OCI-M2 (cell line): ENCODE data around the gene MED22.
"Not testable (repeated sequence)": the region's sequence is repeated elsewhere in the genome, so short reads cannot be mapped to it uniquely, and the experiment has no call there.

Experiments used
- DNase-seq: peaks from one replicate; lab custom pipeline; 2025; ENCODE audit not compliant: unreplicated experiment; lab: John Stamatoyannopoulos, UW

The MED22 gene

DNA sequence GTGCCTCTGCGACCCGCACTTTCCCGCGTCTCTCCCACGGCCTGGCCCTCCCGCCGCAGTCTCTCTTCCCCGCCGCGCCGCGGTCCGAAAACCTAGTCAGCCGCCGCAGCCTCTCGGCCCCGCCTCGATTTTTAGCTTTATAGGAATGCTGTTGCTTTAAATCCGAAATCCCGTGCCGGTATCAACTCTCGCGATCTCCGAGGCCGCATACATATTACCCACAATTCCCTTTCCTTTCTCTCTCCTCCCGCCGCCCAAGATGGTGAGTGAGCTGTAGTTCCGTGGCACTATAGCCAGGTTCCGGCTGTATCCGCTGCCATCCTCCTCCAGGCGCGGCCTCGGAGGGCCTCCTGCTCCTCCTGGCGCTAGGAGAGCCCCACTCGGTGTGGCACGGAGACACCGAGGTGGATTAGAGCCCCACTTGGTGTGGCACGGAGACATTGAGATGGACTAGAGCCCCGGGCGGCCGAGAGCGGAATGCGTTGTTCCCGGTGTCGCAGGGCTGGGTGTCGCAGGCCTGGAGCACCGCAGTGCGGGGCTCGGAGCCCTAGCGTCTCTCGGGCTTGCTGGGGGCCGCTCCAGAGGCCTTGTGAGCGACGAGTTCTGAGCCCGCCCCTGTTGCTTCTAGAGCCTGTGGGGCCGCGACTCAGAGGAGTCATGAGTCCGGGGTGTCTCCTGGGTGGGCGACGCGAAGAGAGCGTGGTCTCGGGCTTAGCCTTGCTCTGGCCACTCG lies at the start of gene MED22, which contains the start of gene RPL7A:
MED22 (minus strand) TSS at position 147 of the 733 bp plus-strand sequence. CDS start 1,469 bp downstream, outside the sequence.
RPL7A (plus strand) TSS at position 234 of the 733 bp plus-strand sequence; CDS start at position 260, 26 bp downstream.
- peak; percentile 77 for DNase-seq

DNA sequence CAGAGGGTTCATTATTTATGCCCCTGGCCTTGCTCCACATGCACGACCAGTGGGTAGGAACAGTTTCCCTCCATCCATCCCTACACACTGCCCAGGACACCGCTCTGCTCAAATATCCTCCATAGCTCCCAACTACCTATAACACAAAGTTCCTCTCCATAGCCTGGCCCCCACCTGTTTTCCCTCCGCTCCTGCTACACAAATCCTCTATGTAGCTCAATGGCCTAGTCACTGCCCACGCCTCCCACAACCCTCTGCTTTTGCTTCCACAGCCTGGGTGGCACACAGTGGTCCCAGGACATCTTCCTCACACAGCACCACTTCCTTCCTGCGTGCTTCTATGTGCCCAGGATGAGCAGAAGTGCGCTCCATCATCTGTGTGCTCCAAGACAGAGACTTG lies 49.4 kb upstream of the MED22 start:
- DNase-seq = no peak

DNA sequence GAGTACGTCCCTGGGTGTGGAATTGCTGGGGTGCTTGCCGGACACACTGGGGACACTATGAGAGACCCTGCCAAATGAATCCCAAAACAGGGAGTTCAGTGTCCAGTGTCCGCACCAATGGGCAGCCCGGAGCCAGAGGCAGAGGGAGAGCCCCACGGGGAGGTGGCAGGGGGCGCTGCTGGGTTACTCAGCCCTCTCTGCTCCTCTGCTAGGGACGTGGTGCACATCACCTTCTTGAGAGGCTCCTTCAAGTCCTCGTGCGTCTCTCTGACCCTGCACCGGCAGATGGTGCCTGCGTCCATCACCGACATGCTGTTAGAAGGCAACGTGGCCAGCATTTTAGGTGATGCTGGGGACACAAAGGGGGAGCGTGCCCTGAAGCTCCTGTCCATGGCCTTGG lies 49.0 kb upstream of the MED22 start:
- DNase-seq = no peak

DNA sequence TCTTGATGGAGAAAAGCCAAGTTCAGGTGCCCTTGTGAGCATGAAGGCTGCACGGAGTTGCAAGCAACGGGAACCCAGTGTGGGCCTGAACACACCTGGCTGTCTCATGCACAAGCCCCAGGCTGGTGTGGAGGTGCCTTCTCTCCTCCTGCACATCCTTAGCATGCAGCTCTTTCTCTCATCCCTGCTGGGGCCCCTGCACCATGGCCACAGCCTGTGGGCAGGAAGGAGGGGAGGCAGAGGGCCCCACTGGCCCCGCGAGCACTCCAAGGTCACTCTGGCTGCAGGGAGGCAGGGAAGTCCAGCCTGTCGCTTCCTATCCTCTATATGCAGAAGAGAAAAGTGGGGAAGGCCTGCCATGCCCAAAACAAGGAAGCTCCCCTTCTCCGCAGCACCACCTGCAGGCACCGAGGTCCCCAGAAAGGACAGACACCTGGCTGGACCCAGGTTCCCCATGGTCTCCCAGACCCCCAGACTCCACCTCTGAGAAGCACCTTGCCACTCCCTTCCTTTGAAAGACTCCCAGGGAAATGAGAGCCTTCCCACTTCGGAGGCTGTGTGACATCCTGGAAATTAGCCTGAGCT lies 46.8 kb upstream of the MED22 start:
- DNase-seq = no peak

DNA sequence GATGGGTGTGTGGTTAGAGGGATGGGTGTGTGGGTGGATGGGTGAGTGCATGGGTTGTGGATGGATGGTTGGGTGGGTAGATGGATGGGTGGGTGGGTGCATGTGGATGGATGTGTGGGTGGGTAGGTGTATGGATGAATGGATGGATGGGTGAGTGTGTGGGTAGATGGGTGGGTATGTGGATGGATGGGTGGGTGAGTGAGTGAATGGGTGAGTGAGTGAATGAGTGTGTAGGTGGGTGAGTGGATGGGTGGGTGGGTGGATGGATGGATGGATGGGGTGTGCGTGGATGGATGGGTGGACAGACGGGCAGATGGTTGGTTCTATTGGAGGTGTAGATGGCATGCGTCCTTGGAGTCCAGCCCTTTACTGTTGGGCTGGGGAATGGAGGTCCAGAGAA lies 45.5 kb upstream of the MED22 start:
- no peak for DNase-seq

DNA sequence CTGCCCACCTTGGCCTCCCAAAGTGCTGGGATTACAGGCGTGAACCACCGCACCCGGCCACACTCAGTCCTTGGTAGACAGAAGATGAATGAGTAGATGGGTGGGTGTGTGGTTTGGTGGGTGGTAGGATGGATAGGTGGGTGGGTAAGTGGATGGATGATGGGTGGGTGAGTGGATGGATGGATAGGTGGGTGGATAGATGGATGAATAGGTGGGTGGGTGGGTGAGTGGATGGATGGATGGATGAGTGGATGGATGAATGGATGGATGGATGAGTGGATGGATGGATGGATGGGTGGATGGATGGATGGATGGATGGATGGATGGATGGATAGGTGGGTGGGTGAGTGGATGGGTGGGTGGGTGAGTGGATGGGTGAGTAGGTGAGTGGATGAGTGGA lies 44.4 kb upstream of the MED22 start:
- DNase-seq = not testable (repeated sequence)

DNA sequence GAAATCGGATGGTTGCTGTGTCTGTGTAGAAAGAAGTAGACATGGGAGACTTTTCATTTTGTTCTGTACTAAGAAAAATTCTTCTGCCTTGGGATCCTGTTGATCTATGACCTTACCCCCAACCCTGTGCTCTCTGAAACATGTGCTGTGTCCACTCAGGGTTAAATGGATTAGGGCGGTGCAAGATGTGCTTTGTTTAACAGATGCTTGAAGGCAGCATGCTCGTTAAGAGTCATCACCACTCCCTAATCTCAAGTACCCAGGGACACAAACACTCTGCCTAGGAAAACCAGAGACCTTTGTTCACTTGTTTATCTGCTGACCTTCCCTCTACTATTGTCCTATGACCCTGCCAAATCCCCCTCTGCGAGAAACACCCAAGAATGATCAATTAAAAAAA lies 43.5 kb upstream of the MED22 start:
- not testable (repeated sequence) for DNase-seq

DNA sequence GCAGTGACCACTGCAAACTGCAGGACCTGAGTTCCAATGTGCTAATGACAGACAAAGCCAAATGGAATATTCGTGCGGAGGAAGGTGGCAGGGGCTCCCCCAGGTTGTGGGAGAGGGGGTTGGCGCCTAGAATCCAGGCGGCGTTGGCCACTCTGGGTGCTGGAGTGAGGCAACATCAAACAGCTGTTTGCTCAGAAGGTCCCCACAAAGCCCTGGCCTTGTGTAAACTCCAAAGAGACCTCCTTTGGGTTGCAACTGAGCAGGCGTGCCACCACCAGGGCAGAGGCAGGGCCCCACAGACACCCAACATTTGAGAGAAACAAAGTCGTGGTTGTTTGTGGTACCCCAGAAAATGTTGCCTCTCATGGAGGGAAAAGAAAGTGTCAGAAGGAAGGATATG lies 42.8 kb upstream of the MED22 start:
- DNase-seq = no peak

DNA sequence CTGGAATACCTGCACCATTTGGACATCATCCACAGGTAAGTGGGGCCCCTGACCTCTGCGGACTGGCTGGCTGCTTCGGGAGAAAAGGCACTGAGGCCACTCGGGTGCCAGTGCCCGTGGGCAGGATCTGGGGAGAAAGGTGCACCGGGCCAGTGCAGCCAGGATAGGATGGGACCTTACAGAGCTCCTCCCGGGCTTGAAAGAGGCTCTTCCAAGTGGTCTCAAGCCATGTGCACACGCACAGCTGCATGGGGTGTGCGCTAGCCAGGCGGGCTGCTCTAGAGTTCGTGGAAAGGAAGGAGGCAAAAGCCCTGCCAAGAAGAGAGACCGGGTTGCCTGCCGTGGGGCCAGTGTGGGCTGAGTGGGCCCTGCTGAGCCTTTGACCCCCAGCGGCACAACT lies 41.6 kb upstream of the MED22 start:
- no peak for DNase-seq

DNA sequence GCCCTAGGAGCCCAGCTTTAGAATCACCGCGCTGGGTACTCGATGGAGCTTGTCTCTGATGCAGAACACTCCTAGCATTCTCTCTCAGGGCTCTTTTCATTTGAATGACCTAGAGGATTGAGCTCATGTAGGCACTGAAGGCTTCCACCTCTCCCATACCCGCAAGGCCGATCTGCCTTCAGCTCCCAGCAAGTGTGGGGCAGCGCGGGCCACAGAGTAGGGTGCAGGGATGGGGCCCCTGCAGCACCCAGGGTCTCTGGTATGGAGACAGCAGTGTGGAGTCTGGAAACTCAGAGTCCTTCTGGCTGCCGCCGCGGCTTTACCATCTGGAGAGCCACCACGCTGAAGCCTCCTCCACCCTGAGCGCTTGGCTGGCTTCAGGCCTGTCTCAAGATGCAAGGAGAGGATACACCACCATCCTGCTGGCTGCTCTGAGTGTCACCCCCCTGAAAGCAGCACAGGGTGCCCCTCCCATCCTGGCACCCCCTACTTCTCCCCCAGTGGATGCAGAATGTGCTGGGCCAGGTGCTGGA lies 41.2 kb upstream of the MED22 start:
- no peak for DNase-seq

DNA sequence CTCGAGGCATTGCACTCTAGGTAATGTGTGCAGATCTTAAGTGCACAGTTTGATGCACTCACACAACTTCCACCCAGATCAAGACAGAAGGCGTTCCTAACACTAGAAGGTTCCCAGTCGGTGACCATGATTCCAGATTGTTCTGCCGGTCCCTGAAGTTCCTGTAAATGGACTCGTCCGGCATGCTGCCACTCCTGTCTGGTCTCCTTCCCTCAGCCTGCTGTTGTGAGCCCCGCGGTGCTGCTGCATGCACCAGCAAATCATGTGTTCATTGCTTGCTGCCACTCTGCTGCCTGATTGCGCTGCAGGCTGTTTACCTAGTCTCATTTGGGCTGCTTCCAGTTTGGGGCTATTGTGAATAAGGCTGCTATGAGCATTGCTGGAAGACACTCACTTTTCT lies 39.7 kb upstream of the MED22 start:
- DNase-seq = no peak

DNA sequence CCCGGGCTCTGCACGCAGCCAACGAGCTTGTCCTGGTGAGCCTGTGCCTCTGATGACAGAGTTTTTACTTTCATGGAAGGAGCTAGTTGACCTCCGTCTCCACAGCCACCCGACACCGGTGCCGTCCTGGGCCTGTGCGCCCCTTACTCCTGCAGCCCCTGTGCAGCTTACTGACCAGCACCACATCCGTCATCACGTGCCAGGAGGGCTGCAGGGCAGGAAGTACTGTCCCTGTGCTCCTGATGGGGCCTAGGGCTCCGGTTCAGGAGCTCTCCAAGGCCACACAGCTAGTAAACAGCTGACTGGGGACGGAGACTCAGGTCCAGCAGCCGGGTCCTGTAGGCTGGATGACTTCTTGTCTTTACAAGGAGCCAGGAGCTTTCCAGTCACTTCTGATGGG lies 38.4 kb upstream of the MED22 start:
- no peak for DNase-seq

DNA sequence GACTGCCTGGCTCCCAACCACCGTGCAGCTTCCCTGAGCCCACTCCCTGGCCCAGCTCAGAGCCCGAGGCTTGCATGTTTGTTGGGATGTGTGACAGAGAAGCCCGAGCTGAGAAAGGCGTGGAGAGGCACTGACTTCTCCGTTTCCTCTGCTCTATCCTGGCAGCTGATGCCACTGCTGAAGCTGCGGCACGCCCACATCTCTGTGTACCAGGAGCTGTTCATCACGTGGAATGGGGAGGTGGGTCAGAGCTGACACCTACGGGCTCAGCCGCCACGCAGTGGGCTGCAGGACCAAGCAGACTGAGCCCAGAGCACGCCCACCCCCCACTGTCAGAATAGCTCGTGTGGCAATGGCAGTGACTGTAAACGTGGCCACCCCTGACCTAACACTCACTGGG lies 37.5 kb upstream of the MED22 start:
- no peak for DNase-seq

DNA sequence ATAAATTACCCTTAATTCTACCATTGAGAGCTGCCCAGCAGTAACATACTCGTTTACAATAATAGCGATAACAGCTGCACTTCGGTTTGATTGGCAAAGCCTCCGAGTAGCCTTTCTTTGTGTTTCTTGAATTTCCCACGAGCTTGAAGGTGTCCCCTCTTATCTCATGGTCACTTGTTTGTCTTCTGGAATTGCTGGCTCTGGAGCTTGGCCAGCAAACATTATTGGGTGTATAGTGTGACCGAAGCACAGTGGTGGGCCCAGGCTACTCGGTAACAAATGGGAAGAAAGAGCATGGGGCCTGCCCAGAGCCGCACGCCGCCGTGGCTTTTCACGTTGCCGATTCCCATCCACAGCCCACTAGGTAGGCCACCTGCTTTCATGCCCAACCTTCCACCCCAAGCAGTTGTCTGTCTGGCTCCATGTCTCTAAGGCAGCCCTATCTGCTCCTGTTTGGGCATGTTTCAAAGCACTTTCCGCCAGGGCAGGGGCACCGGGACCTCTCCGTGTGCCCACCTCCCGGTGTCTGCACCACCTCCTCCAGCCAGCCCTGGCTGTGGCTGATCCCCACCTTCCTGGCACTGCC lies 36.9 kb upstream of the MED22 start:
- no peak for DNase-seq

DNA sequence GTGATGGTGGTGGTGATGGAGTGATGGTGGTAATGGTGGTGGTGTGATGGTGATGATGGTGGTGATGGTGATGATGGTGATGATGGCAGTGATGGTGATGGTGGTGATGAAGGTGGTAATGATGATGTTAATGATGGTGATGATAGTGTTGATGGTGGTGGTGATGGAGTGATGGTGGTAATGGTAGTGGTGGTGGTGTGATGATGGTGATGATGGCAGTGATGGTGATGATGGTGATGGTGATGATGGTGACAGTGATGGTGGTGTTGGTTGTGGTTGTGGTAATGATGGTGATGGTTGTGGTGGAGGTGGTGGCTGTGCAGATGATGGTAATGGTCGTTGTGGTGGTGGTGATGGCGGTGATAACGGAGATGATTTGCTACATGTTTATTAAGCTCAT lies 35.5 kb upstream of the MED22 start:
- DNase-seq = no peak

DNA sequence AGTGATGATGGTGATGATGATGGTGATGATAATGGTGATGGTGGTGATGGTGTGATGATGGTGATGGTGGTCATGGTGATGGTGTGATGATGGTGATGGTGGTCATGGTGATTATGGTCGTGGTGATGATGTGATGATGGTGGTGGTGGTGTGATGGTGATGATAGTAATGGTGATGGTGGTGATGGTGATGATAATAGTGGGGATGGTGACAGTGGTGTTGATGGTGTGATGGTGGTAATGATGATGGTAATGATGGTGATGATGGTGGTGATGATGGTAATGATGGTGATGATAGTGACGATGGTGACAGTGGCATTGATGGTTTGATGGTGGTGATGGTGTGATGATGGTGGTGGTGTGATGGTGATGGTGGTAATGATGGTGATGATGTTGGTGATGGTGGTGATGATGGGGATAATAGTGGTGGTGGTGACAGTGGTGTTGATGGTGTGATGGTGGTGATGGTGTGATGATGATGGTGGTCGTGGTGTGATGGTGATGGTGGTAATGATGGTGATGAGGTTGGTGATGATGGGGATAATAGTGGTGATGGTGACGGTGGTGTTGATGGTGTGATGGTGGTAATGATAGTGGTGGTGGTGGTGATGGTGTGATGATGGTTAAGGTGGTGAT lies 34.7 kb upstream of the MED22 start:
- no peak for DNase-seq

DNA sequence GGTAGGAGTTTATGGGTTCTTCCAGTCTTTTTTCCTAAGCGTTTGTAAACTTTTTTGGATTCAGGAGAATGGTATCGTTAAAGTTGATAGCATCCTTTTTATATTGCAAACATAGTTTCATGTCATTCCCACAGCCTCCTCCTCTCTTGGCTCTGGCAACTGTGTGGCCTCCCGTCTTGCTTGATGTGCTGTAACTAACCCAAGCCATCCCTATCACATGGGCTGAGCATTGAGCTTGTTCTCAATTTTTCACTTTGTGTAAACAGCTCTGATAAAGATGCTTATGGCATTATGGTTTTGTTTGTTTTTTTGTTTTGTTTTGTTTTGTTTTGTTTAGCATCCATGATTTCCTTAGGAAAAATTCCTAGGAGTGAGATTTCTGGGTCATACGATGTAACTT lies 32.8 kb upstream of the MED22 start:
- DNase-seq = no peak

DNA sequence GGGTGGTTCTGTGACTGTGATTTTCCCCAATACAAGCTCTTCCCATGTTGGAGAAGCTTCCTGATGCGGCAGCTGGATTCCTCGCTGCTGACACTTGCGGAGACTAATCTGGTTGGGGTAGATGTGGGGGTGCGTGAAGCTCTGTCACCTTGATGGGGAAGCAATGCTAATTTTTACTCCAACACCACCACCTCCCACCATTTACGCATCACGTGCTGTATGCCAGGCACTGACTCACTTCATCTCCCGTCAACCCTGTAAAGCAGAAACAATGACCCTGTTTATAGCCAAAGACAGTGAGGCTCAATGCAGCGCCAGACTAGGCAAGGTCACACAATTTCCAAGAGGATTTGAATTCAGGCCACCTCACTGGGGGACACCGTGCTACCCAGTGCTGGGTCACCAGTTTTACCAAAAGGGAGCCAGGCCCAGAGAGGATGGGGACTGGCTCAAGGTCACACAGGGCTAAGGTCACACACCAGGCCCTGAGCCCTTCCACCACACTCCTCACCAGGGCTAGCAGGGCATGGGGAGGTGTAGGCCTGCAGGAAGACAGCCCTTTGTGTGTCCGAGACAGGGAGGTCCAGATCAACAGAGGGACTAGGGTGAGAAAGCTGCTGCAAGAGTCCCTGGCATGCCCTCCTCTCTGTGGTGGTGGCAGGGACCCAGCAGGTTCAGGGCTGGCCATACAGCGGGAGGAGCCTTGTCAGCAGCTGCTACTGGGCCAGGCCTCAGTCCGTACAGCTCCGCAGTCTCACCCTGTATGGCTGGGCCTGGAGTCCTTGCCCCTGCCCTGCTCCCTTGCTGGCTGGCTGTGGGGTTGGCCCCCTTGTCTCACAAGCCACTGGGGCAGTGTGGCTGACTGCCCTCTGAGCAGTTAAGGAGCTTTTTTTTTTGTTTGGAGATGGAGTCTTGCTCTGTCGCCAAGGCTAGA lies 31.5 kb upstream of the MED22 start:
- no peak for DNase-seq

DNA sequence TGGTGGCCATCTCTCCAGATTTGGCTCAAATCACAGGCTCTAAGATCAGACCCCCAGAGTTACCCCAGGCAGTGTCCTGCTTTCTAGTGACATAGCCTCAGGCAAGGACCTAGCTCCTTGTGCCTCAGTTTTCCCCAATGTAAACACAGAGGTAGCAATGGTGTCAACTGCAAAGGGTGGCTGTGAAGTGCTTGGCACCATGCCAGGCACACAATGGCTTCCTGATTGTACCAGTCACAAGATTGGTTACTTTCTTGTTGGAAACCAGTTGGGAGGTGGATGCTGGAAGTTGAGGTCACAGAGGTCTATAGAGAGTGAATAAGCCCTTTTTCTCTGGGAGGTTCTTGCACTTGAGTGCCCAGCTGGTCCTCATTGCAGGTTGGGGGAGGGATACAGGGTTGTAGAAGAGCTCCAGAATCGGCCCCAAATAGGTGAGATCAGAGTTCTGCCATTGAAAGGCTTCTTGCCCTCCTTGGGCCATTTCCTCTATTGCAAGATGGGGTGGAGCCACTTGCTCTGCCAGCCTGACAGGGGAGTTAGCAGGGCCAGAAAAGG lies 30.6 kb upstream of the MED22 start:
- DNase-seq = no peak

DNA sequence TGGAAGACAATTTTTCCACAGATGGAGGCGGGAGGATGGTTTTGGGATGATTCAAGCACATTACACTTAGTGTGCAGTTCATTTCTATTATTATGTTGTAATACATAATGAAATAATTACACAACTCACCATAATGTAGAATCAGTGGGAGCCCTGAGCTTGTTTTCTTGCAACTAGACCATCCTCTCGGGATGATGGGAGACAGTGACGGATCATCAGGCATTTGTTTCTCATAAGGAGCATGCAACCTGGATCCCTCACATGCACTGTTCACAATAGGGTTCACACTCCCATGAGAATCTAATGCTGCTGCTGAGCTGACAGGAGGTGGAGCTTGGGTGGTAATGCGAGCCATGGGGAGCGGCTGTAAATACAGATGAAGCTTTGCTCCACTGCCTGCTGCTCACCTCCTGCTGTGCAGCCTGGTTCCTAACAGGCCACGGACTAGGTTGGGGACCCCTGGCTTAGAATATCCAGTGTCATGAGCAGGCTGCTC lies 29.8 kb upstream of the MED22 start:
- no peak for DNase-seq
